PC-3 (cell line): ENCODE data around the gene HEPHL1.

Experiments
- EZH2phosphoT487 ChIP-seq: fragments of 300-600 bp; sonication (generic); IDR thresholded peaks from 2 replicates; pipeline ENCODE4 v1.6.1; 2018; ENCODE audit warnings: mild to moderate bottlenecking, antibody characterized with exemption, low read length, borderline replicate concordance
- TF ChIP-seq, protein P1 (sequence below): fragments of 300-600 bp; sonication (generic); conservative IDR thresholded peaks from 2 replicates; pipeline ENCODE4 v1.5.1; 2017; ENCODE audit warnings: antibody characterized with exemption, low read depth, mild to moderate bottlenecking, low read length

DNA sequence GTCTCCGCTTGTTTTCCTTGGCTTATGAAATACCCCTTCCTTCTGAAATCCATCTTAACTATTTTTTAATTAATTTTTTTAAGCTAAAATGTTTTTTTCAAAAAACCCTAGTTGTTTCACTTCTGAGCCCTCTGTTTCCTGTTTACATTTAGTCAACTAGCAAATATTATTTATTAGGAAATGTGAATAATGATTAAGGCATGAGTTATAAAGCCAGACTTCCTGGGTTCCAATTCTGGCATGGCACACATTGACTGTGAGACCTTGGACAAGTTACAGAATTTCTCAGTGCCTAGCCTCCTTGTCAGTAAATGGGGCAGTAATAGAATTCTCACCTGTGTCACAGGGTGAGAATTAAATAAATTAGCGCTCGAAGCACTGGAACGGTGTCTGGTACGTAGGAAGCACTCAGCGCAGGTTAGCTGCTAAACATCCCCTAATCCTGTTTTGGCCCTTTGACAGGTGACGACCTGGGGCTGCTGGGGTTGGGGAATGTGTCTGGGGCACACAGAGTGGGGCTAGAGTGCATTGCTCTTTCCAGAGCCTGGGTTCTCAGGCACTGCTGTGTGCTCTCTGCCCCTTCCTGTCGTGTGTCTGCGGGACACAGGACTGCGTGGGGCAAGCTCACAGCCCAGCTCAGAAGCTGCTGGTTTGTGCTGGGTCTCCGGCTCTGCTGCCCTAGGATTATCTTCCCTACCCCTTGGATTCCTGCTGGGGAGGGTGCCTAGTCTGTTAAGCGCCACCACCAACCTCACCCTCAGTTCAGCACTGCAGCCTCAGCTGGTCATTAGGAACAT lies 120.6 kb downstream of the HEPHL1 start:
- TF ChIP-seq EZH2phosphoT487, result no peak
- TF ChIP-seq, protein P1, sequence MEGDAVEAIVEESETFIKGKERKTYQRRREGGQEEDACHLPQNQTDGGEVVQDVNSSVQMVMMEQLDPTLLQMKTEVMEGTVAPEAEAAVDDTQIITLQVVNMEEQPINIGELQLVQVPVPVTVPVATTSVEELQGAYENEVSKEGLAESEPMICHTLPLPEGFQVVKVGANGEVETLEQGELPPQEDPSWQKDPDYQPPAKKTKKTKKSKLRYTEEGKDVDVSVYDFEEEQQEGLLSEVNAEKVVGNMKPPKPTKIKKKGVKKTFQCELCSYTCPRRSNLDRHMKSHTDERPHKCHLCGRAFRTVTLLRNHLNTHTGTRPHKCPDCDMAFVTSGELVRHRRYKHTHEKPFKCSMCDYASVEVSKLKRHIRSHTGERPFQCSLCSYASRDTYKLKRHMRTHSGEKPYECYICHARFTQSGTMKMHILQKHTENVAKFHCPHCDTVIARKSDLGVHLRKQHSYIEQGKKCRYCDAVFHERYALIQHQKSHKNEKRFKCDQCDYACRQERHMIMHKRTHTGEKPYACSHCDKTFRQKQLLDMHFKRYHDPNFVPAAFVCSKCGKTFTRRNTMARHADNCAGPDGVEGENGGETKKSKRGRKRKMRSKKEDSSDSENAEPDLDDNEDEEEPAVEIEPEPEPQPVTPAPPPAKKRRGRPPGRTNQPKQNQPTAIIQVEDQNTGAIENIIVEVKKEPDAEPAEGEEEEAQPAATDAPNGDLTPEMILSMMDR, result no peak
